Right lobe of liver (tissue), 4 donors: ENCODE results near the gene CAMKK2.

Experiments used
- POLR2A ChIP-seq: fragments of 450-650 bp; IDR thresholded peaks from one replicate; pipeline ENCODE4 v1.6.1; 2017; ENCODE audit warnings: antibody characterized with exemption, mild to moderate bottlenecking
- TF ChIP-seq, protein P1 (sequence below), 4 donors: fragments of 200-600 bp in 3 of 4; fragments of 450-650 bp in 1 of 4; IDR thresholded peaks; one replicate each; pipeline versions ENCODE4 v1.5.1 to v1.8.0; 2016 to 2022; ENCODE audit warnings: antibody characterized with exemption in 4 of 4, mild to moderate bottlenecking in 2 of 4
- donor health status: DM: no; HTN: no; CAD: no.
- donor health status: DM: no; HTN: no; CAD: no.
- donor health status: DM: no; HTN: yes; CAD: no.

DNA sequence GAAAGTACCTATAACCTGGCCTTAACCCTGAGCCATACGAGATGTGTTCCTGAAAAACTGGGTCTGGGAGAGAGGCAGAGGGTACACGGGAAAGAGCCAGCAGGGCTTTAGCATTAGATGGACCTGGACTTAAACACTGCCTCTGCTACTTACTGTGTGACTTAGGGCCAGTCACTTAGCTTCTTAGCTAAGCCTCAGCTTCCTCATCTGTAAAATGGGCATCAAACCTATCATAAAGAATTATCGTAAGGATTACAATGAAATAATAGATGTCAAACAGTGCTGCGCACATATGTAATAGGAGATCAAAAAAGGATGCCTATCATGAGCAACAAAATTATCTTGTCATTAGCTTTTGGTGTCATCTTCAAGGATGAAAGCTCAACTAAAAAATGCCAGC, 32.1 kb upstream of the CAMKK2 start:
- TF ChIP-seq, protein P1, sequence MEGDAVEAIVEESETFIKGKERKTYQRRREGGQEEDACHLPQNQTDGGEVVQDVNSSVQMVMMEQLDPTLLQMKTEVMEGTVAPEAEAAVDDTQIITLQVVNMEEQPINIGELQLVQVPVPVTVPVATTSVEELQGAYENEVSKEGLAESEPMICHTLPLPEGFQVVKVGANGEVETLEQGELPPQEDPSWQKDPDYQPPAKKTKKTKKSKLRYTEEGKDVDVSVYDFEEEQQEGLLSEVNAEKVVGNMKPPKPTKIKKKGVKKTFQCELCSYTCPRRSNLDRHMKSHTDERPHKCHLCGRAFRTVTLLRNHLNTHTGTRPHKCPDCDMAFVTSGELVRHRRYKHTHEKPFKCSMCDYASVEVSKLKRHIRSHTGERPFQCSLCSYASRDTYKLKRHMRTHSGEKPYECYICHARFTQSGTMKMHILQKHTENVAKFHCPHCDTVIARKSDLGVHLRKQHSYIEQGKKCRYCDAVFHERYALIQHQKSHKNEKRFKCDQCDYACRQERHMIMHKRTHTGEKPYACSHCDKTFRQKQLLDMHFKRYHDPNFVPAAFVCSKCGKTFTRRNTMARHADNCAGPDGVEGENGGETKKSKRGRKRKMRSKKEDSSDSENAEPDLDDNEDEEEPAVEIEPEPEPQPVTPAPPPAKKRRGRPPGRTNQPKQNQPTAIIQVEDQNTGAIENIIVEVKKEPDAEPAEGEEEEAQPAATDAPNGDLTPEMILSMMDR (IDR thresholded peaks at IDR 0.05): no peak
- TF ChIP-seq POLR2A: no peak
